ENCODE results near the gene HDAC9.

Gene HDAC9

DNA sequence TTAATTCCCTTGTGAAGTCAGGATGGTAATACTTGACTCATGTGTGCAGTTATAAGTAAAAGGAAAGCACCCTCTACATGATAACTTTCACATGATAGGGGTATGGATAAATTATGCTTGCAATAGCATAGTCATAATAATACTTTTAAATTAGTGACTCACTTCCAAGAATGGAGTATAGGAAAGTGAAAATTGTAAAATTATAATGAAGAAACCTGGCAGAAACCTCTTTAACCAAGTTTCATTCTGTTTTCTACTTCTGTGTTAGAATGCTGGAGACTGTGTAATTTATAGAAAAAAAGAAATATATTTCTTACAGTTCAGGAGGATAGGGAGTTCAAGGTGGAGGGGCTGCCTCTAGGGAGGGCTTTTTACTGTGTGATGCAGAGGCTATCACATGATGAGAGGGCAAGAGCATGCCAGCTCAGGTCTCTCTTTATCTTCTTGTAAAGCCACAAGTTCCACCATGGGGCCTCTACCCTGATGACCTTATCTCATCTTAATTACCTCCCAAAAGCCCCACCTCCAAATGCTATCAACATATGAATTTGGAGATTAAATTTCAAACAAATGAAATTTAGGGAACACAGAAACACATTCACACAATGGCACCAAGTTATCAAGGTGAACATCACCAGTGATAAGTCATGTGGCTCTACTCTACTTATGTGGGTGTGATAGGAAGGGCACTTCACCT, 43.2 kb downstream of the HDAC9 start:
- DNase-seq (ENCODE audit: insufficient read length, low spot score) (no peak), FAIRE-seq (no peak)
- TF ChIP-seq, protein P1, sequence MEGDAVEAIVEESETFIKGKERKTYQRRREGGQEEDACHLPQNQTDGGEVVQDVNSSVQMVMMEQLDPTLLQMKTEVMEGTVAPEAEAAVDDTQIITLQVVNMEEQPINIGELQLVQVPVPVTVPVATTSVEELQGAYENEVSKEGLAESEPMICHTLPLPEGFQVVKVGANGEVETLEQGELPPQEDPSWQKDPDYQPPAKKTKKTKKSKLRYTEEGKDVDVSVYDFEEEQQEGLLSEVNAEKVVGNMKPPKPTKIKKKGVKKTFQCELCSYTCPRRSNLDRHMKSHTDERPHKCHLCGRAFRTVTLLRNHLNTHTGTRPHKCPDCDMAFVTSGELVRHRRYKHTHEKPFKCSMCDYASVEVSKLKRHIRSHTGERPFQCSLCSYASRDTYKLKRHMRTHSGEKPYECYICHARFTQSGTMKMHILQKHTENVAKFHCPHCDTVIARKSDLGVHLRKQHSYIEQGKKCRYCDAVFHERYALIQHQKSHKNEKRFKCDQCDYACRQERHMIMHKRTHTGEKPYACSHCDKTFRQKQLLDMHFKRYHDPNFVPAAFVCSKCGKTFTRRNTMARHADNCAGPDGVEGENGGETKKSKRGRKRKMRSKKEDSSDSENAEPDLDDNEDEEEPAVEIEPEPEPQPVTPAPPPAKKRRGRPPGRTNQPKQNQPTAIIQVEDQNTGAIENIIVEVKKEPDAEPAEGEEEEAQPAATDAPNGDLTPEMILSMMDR (IDR thresholded peaks at IDR 0.05; ENCODE audit: insufficient read depth, missing control alignments): no peak

DNA sequence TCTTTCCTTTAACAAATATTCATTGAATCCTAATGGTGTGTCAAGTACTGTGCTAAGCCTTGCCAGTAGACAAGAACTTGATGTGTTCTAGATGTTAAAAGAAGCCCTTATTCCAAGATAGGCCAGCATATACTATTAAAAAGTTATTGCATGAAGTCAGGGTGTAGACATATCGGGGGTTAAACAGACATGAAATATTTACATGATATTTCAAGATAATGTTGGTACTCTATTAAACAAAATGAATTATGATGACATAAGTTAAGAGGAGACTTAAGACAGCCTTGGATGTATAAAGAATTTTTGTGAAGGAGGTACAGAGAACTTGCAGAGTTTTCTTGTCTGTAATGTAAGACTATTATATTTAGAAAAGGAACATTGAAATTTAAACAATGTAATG, 44.8 kb downstream of the HDAC9 start:
- TF ChIP-seq, protein P1 (IDR thresholded peaks at IDR 0.05; ENCODE audit: insufficient read depth, missing control alignments): no peak
- FAIRE-seq: no peak
- no peak for DNase-seq (ENCODE audit: insufficient read length, low spot score)

DNA sequence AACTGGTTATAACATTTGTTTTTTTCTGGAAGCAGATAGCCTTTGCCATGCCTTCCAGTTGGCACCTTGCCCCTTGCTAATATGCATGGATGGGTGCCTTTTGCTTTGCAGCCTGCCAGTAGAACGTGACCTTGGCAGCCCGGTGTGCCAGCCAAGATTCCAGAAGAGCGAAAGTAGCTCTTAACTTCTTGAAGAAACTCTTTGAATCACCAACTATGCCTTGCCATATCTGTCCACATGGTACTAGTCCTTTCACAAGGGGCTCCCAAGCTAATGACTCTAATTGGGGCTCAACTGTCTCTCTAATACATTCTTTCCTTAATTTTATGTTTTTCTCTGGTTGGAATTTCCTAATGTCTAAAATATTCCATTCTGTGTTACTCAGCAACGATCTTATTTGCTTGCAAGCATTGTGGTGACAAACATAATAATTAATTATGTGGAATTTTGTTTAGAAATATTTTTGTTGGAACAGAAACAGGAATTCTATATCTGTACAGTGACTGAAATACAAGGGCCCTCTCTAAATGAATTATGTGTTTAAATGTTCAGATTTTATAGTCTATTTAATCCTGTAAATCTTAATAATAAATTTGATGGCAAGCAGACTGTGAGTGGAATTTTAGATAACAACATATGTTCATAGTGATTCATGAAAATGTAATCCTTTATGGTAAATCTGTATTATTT, 45.8 kb downstream of the HDAC9 start:
- DNase-seq (ENCODE audit: insufficient read length, low spot score): no peak
- FAIRE-seq: no peak
- TF ChIP-seq, protein P1 (IDR thresholded peaks at IDR 0.05; ENCODE audit: insufficient read depth, missing control alignments): no peak

DNA sequence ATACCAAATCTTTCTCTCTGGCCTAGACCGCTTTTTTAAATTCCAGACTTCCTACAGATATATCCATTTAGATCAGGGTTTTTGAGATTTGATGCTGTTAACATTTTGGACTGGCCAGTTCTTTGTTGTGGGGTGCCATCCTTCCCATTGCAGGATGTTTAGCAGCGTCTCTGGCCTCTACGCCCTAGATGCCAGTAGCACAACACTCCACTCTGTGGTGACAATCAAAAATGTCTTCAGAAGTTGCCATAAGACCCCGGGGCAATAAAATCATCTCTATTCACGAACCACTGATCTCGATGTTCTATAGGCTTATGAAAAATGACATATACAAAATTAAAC, 46.3 kb downstream of the HDAC9 start:
- TF ChIP-seq, protein P1 (IDR thresholded peaks at IDR 0.05; ENCODE audit: insufficient read depth, missing control alignments): no peak
- no peak for FAIRE-seq
- no peak for DNase-seq (ENCODE audit: insufficient read length, low spot score)

DNA sequence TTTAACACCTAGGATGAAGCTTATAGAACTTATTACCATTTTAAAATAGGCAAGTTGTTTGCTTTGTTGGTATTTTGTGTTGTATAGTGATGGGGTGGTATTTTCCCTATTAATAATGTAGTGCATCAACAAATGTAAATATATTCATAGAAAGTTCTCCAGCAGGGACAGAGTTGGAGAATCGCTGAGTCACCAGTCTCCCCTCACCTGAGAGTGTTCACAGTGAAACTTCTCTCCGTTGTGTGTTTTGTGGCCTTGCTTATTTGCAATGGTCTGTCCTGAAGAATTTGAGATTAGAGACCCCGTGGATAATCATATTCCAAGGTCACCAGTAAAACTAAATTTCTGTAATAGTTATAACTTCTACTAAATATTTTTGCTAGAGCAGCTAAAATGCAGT, 51.0 kb downstream of the HDAC9 start:
- DNase-seq (ENCODE audit: insufficient read length, low spot score) (no peak), FAIRE-seq (no peak)
- TF ChIP-seq, protein P1 (IDR thresholded peaks at IDR 0.05; ENCODE audit: insufficient read depth, missing control alignments): no peak

DNA sequence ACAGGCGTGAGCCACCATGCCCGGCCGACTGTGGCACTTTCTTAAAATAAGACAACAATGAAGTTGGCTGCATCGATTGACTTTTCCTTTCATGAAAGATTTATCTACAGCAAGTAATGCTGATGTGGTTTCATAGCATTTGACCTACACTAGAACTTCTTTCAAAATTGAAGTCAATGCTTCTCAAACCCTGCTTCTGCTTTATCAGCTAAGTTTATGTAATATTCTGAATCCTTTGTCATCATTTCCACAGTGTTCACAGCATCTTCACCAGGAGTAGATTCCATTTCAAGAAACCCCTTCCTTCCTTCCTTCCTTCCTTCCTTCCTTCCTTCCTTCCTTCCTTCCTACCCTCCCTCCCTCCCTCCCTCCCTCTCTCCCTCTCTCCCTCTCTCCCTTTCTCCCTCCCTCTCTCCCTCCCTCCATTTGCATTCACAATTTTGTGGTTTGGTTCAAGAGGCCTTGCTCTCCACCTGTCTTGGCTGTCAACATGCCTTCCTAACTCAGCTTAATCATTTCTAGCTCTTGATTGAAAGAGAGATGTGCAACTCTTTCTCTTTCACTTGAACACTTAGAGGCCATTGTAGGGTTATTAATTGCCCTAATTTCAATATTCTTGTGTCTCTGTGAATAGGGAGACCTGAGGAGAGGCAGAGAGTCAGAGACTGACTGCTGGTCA, 52.1 kb downstream of the HDAC9 start:
- TF ChIP-seq, protein P1 (IDR thresholded peaks at IDR 0.05; ENCODE audit: insufficient read depth, missing control alignments): no peak
- no peak for FAIRE-seq
- DNase-seq (ENCODE audit: insufficient read length, low spot score): no peak

DNA sequence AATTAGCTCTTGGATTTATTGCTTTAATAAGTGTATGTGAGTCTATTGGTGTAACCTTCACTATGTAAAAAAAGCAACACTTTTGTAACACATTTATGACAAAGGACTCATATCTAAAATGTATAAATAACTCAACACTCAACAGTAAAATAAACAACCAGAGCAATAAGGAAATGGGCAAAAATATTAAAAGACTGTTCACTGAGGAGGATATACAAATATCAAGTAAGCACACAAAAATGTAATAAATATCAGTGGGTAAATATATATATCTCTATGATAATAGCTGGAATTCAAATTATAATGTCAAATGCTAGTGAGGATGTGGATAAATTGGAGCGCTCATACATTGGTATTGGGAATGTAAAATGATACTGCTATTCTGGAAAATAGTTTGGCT, 53.0 kb downstream of the HDAC9 start:
- FAIRE-seq (no peak), DNase-seq (ENCODE audit: insufficient read length, low spot score) (no peak)
- TF ChIP-seq, protein P1 (IDR thresholded peaks at IDR 0.05; ENCODE audit: insufficient read depth, missing control alignments): no peak
